OCI-LY3 (cell line): ENCODE results near the gene CTAGE1.

ENCODE experiments used
- H2AFZ ChIP-seq: fragments of 200-600, 300-600 bp; shearing (Covaris generic); 2 replicates; pipeline ENCODE4 v1.6.0; 2014; ENCODE audit warnings: antibody characterized with exemption, low read depth, low read length
- H3K27ac ChIP-seq: fragments of 200-600, 300-600 bp; sonication (generic); 2 replicates; pipeline ENCODE4 v1.5.1; 2014; ENCODE audit warnings: mild to moderate bottlenecking, low read length, moderate library complexity, mixed read lengths
- H3K27me3 ChIP-seq: fragments of 200-600, 300-600 bp; sonication (generic); 2 replicates; pipeline ENCODE4 v1.6.1; 2014; ENCODE audit warnings: low read depth, low read length, mixed read lengths
- H3K36me3 ChIP-seq: fragments of 200-600, 300-600 bp; sonication (generic); replicated peaks from 2 replicates; pipeline ENCODE3; 2014; ENCODE audit warnings: low read depth, low read length, mixed read lengths
- H3K4me1 ChIP-seq: fragments of 300-600, 200-600 bp; sonication (generic); 2 replicates; pipeline ENCODE4 v1.6.1; 2014; ENCODE audit warnings: low read length, mixed read lengths
- H3K4me2 ChIP-seq: fragments of 200-600, 300-600 bp; sonication (generic); 2 replicates; pipeline ENCODE4 v1.6.1; 2014; ENCODE audit warnings: low read length, mixed read lengths
- H3K4me3 ChIP-seq: fragments of 300-600, 200-600 bp; sonication (generic); 2 replicates; pipeline ENCODE4 v1.5.1; 2014; ENCODE audit warnings: antibody characterized with exemption, mild to moderate bottlenecking, low read length, moderate library complexity
- H3K79me2 ChIP-seq: fragments of 300-600, 200-600 bp; shearing (Covaris generic); 2 replicates; pipeline ENCODE4 v1.6.1; 2014; ENCODE audit warnings: mild to moderate bottlenecking, low read length, mixed read lengths
- H3K9ac ChIP-seq: fragments of 300-600, 200-600 bp; shearing (Covaris generic); 2 replicates; pipeline ENCODE4 v1.6.0; 2014; ENCODE audit warnings: mild to moderate bottlenecking, low read length, moderate library complexity
- H3K9me3 ChIP-seq: fragments of 200-600, 300-600 bp; shearing (Covaris generic); 2 replicates; pipeline ENCODE4 v1.6.1; 2014; ENCODE audit warnings: low read length, mixed read lengths; ENCODE audit not compliant: insufficient read depth
- H4K20me1 ChIP-seq: fragments of 200-600, 300-600 bp; sonication (generic); 2 replicates; pipeline ENCODE4 v1.6.1; 2016; ENCODE audit warnings: low read length, mixed read lengths; ENCODE audit not compliant: insufficient read depth
- EZH2phosphoT487 ChIP-seq: fragments of 200-600 bp; shearing (Covaris generic); IDR thresholded peaks from 2 replicates; pipeline ENCODE4 v1.6.1; 2018; ENCODE audit warnings: antibody characterized with exemption, mixed run types, low read depth
- TF ChIP-seq, protein P1 (sequence below): fragments of 200-600, 300-600 bp; sonication (generic); IDR thresholded peaks from 2 replicates; pipeline ENCODE4 v1.5.1; 2014; ENCODE audit warnings: antibody characterized with exemption, low read length, low read depth

The CTAGE1 gene

DNA sequence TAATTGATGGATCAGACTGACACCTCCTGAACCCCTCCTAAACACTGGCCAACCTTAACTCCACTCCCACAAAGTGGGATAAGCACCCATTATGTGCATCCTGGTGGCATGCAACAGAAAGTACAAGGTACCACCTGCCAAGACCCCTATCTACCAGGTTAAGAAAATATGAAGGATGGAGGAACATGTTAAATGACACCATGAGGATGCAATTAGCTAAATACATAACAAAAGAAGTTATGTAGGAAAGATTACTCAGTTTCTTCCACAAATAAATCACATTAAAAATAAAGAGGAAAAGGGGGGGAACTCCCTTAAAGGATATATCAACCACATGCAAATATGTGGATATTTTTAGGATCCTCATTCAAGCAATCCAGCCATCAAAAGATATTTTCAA is 12.6 kb downstream of the CTAGE1 start:
- H2AFZ ChIP-seq = no peak overlapping the region

DNA sequence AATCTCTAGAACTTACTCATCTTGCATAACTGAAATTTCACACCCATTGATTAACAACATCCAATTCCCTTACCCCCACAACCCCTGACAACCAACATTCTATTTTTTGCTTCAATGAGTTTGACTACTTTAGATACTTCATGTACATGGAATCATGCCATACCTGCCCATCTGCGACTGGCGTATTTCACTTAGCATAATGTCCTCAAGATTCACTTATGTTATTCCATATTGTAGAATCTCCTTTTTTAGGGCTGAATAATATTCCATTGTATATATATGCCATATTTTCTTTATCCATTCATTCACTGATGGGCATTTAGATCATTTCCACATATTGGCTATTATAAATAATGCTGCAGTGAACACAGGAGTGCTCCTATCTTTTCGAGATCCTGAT is 13.8 kb downstream of the CTAGE1 start:
- H2AFZ ChIP-seq = no peak overlapping the region
- H3K4me3 ChIP-seq = no peak overlapping the region
- H3K36me3 ChIP-seq = peaks cover 3% of the 10 kb centered on the region
- H3K79me2 ChIP-seq = no peaks in the 10 kb centered on the region
- no peak overlapping the region for H3K9ac ChIP-seq
- no peaks in the 10 kb centered on the region for H4K20me1 ChIP-seq
- H3K27ac ChIP-seq = no peak overlapping the region
- H3K27me3 ChIP-seq = peaks cover 6% of the 10 kb centered on the region
- H3K9me3 ChIP-seq = peaks cover 7% of the 10 kb centered on the region; the same call in 1 of the 2 replicates
- TF ChIP-seq, protein P1, sequence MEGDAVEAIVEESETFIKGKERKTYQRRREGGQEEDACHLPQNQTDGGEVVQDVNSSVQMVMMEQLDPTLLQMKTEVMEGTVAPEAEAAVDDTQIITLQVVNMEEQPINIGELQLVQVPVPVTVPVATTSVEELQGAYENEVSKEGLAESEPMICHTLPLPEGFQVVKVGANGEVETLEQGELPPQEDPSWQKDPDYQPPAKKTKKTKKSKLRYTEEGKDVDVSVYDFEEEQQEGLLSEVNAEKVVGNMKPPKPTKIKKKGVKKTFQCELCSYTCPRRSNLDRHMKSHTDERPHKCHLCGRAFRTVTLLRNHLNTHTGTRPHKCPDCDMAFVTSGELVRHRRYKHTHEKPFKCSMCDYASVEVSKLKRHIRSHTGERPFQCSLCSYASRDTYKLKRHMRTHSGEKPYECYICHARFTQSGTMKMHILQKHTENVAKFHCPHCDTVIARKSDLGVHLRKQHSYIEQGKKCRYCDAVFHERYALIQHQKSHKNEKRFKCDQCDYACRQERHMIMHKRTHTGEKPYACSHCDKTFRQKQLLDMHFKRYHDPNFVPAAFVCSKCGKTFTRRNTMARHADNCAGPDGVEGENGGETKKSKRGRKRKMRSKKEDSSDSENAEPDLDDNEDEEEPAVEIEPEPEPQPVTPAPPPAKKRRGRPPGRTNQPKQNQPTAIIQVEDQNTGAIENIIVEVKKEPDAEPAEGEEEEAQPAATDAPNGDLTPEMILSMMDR = no peak
- TF ChIP-seq EZH2phosphoT487 = no peak
- no peak overlapping the region for H3K4me2 ChIP-seq
- H3K4me1 ChIP-seq = peaks cover 12% of the 10 kb centered on the region

More for the DNA sequence above, 12.6 kb downstream of the CTAGE1 start:
- peaks cover 7% of the 10 kb centered on the region; the same call in 1 of the 2 replicates for H3K9me3 ChIP-seq
- no peaks in the 10 kb centered on the region for H3K27me3 ChIP-seq
- H3K79me2 ChIP-seq = no peaks in the 10 kb centered on the region
- H3K4me1 ChIP-seq = peaks cover 12% of the 10 kb centered on the region
- no peak overlapping the region for H3K4me2 ChIP-seq
- H3K27ac ChIP-seq = no peak overlapping the region
- H3K36me3 ChIP-seq = peaks cover 3% of the 10 kb centered on the region
- TF ChIP-seq, protein P1 = no peak
- no peak for TF ChIP-seq EZH2phosphoT487
- H3K9ac ChIP-seq = no peak overlapping the region
- H4K20me1 ChIP-seq = no peaks in the 10 kb centered on the region
- H3K4me3 ChIP-seq = no peak overlapping the region

DNA sequence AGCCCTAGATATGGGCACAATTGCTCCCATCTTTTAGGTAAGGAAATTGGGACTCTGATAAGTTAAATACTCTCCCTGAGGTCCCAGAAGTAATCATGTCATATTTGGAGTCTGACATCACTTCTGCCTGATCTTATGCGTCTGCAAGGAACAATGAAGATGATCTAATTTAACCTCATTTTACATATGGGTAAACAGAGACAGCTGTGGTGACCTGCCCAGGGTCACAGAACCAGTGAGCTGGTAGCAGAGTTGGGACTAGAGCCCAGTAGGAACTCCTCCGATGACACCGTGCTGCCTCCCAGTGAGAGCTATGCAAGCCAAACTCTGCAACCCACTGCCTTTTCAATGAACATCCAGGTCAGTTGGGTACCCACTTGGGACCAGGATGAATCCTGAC is 17.8 kb downstream of the CTAGE1 start:
- H3K36me3 ChIP-seq = peaks cover under 1% of the 10 kb centered on the region
- H2AFZ ChIP-seq = no peak overlapping the region
- no peaks in the 10 kb centered on the region for H3K4me1 ChIP-seq
- no peaks in the 10 kb centered on the region for H4K20me1 ChIP-seq
- H3K4me2 ChIP-seq = no peak overlapping the region
- H3K9me3 ChIP-seq = peaks cover under 1% of the 10 kb centered on the region; the same call in 1 of the 2 replicates
- TF ChIP-seq EZH2phosphoT487 = no peak
- TF ChIP-seq, protein P1 = no peak
- no peak overlapping the region for H3K9ac ChIP-seq
- no peak overlapping the region for H3K27ac ChIP-seq
- H3K79me2 ChIP-seq = no peaks in the 10 kb centered on the region
- H3K4me3 ChIP-seq = no peak overlapping the region
- peaks cover 8% of the 10 kb centered on the region for H3K27me3 ChIP-seq

DNA sequence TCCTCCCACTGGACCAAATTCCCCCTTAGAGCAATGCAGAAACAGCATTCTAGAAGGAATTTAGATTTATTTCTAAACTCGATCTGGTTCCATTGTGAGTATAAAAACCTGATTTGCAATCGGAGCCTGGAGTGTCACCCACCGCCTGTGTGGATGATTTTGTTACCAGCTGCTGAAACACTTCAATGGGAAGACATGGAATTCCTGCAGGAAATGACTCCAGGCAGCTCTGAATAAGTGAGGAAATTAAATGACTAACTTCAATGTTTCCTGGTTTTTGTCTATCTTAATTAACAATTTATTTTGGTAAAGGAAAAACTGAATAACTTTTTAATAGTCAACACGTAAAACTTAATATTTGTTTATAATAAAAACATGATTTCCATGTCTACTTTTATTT is 19.3 kb downstream of the CTAGE1 start:
- Histone ChIP-seq H3K79me2 (no peaks in the 10 kb centered on the region), H3K27ac (no peak overlapping the region), H2AFZ (no peak overlapping the region)

More for the DNA sequence above, 19.3 kb downstream of the CTAGE1 start:
- Histone ChIP-seq H3K4me1 (no peaks in the 10 kb centered on the region), H3K36me3 (no peaks in the 10 kb centered on the region), H3K4me2 (no peak overlapping the region), H3K9ac (no peak overlapping the region), H3K9me3 (no peaks in the 10 kb centered on the region), H3K4me3 (no peak overlapping the region), H3K27me3 (peaks cover 8% of the 10 kb centered on the region), H4K20me1 (no peaks in the 10 kb centered on the region)
- TF ChIP-seq EZH2phosphoT487 = no peak
- TF ChIP-seq, protein P1 = no peak
